Measurements from ENCODE around the gene VSIG10.

Gene VSIG10

DNA sequence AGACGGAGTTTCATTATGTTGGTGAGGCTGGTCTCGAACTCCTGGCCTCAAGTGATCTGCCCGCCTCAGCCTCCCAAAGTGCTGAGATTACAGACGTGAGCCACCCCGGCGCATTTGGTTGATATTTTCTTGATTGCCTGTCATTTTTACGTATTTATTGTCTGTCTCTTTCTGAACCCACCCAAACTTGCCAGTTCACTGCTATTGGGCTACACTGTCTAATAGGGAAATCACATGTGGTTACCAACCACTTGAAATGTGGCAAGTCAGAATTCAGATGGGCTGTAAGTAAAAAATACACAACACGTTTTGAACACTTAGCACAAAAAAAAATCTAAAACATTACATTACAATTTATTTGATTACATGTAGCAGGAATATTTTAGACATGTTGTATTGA is 44.9 kb downstream of the VSIG10 start:
- DNase-seq = no peak

DNA sequence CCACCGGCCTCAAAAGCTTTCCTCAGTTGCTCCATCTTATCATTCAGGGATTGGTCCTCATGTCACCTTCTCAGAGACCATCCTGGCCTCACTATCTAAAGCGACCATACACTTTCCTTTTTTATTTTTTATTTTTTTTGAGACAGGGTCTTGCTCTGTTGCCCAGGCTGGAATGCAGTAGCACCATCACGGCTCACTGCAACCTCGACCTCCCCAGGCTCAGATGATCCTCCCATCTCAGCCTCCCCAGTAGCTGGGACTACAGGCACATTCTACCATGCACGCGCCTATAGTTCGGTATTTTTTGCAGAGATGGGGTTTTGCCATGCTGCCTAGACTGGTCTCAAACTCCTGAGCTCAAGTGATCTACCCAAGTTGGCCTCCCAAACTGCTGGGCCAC is 45.6 kb downstream of the VSIG10 start:
- no peak for DNase-seq

DNA sequence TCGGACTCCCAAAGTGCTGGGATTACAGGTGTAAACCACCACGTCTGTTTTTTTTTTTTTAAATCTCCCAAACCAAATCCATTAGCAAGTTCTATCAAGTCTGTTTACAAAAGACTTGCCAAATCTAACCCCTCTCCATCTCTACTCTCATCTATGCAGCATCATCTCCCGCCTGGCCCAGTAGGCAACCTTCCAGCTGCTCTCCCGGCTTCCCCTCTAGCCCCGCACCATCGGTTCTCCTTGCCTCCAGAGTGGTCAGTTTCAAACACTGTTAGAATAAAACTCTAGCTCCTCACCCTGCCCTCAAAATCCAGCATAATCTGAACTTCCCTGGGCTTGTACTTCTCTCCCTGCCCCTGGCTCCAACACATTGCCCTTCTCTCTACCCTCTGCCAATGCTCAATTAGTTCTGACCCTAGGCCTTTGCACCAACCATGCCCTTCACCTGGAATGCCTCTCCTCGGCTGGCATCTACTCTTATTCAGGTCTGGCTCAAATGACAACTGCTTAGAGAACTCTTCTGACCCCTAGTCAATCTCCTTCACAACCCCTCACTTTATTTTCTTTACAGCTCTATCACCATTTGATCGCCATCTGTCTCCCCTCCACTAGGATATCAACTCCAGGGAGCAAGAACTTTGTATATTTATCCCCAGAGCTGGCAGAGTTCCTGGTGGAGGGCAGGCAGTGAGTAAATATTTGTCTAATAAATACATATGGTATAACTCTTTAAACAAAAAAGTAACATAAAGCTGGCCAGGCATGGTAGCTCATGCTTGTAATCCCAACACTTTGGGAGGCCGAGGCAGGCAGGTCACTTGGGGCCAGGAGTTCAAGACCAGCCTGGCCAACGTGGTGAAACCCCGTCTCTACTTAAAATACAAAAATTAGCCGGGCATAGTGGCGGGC is 47.7 kb downstream of the VSIG10 start:
- no peak for DNase-seq

DNA sequence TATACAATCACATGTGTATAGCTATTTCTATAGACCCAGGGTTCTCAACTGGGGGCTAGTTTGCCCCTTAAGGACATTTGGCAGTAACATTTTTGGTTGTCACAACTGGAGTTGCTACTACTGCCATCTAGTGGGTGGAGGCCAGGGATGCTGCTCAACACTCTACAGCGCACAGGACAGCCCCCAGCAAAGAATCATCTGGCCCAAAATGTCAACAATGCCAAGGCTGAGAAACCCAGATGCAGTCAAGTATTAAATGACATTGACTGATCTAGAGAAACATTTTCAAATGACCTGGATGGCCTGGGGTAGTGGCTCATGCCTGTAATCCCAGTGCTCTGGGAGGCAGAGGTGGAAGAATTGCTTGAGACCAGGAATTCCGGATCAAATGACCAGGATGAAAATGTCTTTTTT is 48.7 kb downstream of the VSIG10 start:
- DNase-seq = peak; percentile 59

DNA sequence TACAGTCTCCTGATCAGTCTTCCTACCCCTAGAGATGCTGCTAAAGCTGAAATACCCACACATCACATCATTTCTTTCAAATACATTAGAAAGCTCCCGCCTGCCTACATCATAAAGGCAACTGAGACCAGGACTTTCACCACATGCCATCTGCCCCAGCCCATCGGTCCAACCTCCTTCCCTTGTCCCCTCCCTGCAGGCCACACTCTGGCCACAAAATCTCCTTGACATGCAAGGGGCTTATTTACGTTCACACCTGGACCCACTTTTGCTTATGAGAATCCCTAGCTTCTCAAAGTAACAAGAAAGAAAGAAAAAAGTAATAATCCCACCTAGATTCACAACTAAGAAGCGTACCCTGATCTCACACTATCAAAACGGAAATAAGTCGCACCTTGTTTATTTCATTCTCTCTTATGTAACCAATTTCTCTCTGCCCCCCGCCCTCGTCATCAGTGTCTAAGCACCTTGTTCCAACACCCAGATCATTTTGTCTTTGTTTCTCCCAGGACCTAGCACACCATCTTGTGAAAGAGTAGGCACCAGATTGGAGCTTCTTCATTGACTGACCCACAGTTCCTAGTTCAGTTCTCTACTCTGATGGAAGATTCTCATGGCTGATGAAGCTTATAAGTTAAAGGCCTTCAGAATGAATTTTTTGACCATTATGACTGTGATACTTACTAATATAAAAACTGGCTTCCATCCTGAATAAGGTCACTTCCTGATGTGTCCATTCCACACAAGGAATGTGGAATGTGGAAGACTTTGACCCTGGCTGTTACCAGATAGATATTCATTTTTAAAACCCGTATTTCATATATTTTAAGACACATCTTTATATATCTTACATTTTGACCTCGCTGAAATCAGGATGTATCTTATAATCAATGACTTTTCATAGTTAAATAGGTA is 50.5 kb downstream of the VSIG10 start:
- no peak for DNase-seq

DNA sequence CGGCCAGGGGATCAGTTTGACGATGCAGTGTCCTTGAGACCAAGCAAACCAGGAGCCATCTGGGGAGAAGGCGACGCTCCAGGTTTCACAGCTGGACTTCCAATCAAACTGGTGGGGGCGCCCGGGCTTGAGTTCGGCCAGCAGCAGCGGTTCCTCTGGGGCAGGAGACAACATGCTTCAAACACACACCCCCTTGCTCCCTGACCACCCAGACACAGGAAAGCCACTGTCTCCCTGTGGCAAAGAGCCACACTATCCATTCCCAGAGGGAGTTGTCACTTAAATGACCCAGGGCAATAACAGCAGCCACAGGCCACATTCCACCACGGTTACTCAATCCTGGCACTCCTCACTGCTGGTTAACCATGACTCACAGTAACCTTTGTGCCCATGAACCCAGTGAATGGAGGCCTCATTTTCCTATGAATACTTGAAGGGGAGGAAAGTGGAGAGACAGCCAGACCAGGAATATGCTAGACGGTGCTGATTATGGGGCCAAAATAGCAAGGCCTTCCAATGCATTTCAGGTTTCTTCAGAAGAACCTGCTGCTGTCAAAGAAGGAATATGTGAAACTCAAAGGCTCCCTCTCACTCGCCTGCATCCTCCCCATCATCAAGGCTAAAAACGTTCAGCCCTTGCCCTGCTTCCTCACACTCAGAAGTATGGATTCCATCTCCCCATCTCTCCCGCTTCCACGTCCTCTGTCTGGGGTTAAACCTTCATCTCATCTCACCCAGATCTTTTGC is 51.3 kb downstream of the VSIG10 start:
- no peak for DNase-seq

DNA sequence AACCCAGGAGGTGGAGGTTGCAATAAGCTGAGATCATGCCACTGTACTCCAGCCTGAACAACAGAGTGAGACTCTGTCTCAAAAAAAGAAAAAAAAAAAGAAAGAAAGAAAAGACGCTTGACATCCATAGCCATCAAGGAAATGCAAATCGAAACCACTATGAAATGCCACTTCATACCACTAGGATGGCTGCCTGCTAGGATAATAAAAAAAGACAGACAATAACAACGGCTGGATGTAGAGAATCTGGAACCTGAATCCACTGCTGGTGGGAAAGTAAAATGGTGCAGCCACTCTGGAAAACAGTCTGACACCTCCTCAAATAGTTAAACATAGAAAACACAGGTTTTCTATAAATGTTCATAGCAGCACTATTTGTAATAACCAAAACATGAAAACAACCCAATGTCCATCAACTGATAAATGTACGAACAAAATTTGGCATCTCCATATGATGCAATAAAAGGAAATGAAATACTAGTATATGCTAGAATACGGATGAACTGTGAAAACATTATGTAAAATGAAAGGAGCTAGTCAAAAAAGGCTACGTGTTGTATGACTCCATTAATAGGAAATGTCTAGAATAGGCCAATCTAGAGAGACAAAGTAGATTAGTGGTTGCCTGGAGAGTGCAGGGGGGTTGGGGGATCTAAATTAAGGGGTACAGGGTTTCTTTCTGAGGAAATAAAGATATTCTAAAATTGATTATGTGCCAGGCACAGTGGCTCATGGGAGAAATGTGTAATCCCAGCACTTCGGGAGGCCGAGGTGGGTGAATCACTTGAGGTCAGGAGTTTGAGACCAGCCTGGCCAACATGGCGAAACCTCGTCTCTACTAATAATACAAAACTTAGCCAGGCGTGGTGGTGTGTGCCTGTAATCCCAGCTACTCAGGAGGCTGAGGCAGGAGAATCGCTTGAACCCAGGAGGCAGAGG is 52.6 kb downstream of the VSIG10 start:
- no peak for DNase-seq

DNA sequence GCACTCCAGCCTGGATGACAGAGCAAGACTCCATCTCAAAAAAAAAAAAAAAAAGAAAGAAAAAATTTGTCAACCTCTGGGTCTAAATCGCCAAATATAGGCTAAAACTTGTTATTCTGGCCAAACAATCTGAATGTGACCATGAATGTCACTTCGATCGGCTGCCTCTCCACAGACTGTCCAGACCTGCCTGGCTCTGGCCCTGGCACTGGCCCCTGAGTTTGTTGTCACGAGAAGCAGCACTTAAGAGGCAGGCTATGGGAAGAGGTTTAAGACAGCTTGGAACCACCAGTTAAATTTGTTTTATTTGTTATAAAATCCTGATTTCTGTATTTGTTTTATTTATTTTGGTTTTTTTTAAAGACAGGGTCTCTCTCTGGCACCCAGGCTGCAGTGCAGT is 57.4 kb downstream of the VSIG10 start:
- DNase-seq = no peak

DNA sequence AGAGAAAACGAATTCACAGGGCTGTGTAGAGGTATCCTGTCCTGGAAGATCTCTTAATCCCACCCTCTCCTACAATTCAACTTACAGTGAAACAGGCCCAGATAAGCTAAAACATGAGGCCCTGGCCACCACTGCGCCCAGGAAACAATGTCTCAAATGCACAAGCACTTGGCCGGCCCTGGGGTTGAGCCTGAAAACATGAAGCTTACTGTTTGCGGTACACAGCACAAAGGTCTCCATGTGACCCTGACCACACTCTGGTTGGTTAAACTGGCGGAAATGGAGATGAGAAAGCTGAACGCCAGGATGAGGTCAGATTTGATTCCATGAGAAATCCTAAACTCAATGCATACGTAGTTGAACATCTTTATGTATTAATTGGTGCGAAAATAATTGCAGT is 59.2 kb downstream of the VSIG10 start:
- no peak for DNase-seq

DNA sequence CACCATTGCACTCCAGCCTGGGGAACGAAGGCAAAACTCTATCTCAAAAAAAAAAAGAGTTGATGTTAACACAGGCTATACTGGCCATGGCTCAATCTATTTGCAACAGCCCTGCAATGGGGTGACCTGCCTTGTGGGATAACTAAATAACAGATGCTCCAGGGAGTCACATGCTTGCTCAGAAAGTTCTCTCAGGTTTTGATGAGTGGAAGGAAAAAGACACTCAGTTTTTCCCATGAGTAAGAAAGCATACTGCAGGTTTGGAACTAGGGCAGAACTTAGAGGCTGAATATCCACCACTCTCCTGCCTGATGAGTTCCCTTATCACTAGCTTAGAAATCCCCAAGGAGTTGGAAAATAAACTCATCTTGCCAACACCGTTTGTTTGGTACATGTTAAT is 59.7 kb downstream of the VSIG10 start:
- DNase-seq = no peak

DNA sequence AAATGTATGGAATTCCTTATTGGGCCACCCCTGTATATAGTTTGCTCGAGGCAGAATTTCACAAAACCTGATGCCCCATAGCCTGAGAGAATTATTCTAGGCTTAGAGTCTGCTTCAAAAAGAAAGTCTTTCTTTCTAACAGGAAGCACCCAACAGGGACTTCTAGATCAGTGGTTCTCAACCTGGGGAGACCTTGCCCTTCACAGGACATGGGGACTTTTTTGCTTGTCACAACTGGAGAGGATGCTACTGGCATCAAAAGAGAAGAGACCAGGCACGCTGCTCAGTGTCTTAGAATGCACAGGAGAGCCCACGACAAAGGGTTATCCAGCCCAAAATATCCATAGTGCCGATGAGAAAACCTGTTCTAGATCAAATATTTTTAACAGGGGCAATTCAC is 61.7 kb downstream of the VSIG10 start:
- no peak for DNase-seq

DNA sequence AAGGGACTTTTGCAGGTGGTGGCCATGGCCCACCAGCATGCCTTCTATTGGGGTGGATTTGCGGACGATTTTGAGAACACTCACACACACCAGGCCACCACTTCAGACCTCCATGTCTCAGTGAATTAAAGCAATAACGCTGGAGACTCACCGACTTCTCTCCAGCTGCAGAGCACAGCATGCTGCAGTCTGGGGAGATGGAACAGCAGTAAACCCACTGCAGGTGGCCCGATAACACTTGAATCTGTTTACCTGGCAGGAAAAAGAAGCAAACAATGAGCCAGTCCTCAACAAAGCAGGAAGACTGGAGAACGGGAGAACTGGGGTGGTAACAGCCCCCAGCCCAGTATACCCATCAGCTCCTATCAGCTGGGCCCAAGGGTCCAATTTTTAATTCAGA is 65.7 kb downstream of the VSIG10 start:
- no peak for DNase-seq

DNA sequence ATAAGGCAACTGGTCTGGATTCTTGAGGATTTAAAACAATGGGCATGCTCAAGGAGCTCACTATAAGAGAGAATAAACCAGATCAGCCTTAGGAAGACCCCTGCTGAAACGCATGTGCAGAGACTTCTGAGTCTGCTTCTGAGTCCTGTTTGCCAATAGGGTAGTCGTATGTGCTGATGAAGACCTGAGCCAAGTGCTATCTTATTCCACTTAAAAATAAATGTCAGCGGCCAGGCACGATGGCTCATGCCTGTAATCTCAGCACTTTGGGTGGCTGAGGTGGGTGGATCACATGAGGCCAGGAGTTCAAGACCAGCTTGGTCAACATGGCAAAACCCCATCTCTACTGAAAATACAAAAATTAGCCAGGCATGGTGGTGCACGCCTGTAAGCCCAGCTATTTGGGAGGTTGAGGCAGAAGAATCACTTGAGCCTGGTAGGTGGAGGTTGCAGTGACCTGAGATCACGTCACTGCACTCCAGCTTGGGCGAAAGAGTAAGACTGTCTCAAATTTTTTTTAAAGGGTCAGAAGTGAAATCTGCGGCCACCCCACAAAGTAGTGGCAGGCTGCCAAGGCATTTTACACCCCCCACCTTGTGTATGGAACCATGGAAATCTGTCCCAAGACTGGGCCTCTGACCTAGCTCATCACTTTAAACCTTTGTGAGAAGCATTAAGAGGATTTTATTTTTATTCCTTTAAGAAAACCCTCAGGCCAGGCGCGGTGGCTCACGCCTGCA is 67.0 kb downstream of the VSIG10 start:
- no peak for DNase-seq

DNA sequence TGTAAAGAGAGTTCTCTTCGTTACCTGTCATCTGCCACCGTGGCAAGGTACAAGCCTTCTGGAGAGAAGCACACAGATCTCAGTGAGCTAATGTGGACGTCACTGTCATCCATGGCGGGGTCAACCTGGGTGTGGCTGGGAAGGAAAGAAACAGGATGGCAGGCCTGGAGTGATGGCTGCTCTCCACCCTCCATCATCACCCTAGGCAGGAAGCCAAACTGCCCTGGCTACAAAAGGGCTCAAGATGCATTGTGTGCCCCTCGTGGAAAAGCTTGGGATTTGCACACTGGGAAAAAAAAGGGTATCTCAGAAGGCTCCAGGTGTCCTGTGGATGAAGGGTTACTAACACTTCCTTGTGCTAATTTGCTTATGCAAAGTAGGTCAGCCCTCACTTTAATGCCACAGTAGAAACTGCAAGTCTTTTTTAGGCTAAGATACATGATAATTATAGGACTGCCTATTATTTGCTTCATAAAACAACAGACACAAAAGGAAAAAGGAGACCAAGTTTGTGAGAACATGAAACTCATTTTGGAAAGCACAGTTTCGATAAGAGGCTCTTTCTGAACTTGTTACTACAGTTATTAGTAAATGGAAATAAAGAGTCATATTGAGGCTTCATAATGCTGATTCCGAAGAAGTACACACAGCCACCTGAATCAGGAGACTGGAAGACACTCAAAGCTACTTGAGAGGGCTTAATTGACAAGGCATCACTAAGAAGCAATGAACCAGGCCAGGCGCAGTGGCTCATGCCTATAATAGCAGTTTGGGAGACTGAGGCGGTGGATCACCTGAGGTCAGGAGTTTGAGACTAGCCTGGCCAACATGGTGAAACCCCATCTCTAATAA is 68.4 kb downstream of the VSIG10 start:
- DNase-seq = no peak

DNA sequence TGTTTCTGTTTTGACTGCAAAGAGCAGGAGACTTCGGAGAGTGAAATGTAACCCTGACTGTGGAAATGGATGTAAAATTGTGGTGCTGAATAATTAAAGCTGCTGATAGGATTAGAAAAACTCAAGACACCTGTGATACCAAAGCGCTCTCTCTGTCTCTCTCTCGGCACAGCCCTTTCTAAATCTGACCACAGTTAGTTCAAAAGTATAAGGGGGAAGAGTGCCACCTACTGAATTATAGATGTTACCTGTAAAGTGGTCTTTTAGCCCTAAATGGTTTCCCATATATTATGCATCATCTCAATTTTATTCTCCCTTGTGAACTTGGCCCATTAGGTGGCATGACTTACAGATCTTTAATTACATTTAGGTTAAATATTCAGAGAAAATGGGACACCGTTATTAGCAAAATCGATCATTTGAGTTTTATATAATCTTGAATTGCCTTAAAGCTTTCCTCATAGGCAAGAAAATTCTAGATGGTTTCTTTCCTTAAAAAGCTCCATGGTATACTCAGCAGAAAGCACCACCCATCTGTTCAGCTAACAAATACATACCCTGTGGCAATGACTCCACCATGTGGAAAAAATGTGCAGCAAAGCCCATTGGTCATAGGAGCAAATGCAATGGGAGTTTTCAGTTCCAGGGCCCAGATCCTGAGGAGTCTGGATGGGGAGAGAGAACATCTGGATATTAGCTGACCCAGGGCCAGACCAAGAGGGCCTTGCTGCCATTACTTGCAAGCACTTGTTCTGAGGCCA is 69.2 kb downstream of the VSIG10 start:
- DNase-seq = no peak

DNA sequence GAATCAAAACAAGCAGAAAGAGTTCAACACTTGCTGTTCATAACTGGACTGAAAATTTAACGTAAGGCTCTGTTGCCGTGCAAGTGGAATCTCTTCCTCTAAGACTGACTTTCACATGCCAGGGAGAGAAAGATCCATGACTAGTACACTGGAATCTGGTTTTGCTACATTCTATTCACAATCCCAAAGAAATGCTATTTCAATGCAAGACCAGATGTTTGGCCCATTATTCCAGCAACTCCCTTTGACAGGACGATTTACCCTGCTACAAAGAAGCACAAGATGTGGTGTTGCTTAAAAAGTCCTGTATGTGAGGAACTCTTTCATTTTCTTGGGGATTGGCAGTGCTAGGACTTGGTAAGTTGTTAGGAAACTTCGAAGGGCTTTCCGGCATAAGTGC is 69.9 kb downstream of the VSIG10 start:
- DNase-seq = no peak

DNA sequence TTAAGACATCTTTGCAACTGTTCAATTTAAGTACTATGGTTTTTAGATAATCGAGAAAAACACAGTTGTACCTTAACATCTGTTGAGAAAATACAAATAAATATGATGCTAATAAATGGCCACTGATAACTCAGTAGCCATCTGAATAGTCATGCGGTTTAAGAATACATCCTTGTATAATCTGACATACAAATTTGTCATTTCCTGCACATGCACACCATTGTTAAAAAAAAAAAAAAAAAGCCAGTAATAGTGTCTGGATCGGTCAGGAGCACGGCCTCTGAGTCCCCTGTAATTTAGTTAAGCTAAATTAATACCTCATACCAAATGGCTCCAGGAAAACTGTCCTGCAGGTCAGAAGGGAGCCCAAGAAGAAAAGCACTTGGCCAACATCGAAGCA is 70.5 kb downstream of the VSIG10 start:
- no peak for DNase-seq

DNA sequence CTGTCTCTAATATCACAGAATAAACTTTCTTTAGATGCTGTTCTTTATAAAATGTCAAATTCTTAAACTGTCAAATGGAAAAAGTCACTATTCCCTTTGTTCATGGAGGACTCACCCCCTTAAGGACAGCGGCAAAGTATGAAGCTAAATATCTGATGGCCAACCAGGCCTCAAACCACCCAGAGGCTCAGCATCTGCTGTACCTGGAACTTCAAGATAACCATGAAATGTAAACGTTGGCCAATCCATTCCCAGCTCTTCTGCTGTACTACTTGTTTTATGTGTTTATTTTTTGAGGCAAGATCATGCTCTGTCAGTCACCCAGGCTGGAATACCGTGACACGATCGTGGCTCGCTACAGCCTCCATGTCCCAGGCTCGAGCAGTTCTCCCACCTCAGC is 71.6 kb downstream of the VSIG10 start:
- DNase-seq = no peak

DNA sequence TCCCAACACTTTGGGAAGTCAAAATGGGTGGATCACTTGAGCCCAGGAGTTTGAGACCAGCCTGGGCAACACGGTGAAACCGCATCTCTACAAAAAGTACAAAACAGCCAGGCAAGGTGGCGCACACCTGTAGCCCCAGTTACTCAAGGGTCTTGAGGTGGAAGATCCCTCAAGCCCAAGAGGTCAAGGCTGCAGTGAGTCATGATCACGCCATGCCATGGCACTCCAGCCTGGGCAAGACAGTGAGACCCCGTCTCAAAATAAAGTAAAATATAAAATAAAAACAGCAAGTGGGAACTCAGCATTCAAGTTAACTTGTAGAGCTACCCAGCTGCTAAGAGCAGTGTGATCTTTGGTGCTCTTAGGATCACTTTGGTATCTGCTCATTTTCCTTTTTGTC is 74.6 kb downstream of the VSIG10 start:
- DNase-seq = no peak

DNA sequence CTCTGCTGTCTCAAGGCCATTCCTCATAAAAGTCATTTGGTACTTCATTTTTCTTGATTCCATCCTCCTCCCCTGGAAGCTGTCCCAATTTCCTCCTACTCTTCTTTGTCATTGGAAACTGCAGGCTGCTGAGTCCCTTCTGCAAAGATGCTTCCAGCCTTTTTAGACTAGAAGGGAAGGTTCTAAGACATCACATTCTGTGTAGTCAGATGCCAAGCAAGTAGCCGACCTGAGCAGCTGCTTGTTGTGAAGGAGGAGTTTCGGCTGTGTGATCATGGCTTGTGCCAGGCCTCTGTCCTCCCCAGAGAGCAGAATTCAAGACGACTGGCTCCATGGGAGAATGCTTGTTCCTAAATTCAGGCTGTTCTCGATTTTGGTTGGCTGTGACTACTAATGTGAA is 78.6 kb downstream of the VSIG10 start:
- DNase-seq = no peak

Data from KG1 (cell line).